Activated T-cell treated with anti-CD3 and anti-CD28 coated beads, Interleukin-2, amount 50 U/mL, for 24 hours (primary cell): ENCODE measurements around the gene IQSEC1.
"Not testable (repeated sequence)": the region's sequence is repeated elsewhere in the genome, so short reads cannot be mapped to it uniquely, and the experiment has no call there.

Source experiments
- DNase-seq: peaks from one replicate; pipeline ENCODE4 v3.0.0-alpha.2; 2020
- H3K27ac Mint-ChIP-seq: 2 replicates; pipeline ENCODE4 v1.8.0; 2020; ENCODE audit warnings: mild to moderate bottlenecking, mixed read lengths
- H3K27me3 Mint-ChIP-seq: 2 replicates; pipeline ENCODE4 v1.8.0; 2020; ENCODE audit warnings: mixed read lengths
- H3K36me3 Mint-ChIP-seq: 2 replicates; pipeline ENCODE4 v1.8.0; 2020; ENCODE audit warnings: low read depth, mixed read lengths
- H3K4me1 Mint-ChIP-seq: 2 replicates; pipeline ENCODE4 v1.8.0; 2020; ENCODE audit warnings: low read depth, mixed read lengths
- H3K4me3 Mint-ChIP-seq: 2 replicates; pipeline ENCODE4 v1.8.0; 2020; ENCODE audit warnings: mild to moderate bottlenecking, moderate library complexity, mixed read lengths
- H3K9me3 Mint-ChIP-seq: 2 replicates; pipeline ENCODE4 v1.8.0; 2020; ENCODE audit warnings: mixed read lengths

Gene IQSEC1

GRCh38 chr3:12884790-12885582 is 188.2 kb downstream of the IQSEC1 start:
- no peak for DNase-seq
- Mint-ChIP-seq H3K27ac (no peak overlapping the region), H3K27me3 (peaks cover 23% of the 10 kb centered on the region), H3K9me3 (no peaks in the 10 kb centered on the region), H3K36me3 (no peaks in the 10 kb centered on the region), H3K4me1 (peaks cover 10% of the 10 kb centered on the region), H3K4me3 (no peak overlapping the region)

GRCh38 chr3:12884186-12884680 is 189.0 kb downstream of the IQSEC1 start:
- Mint-ChIP-seq H3K36me3 (no peaks in the 10 kb centered on the region), H3K4me3 (no peak overlapping the region), H3K9me3 (no peaks in the 10 kb centered on the region), H3K27ac (no peak overlapping the region), H3K4me1 (peaks cover 10% of the 10 kb centered on the region), H3K27me3 (peaks cover 19% of the 10 kb centered on the region)
- DNase-seq: no peak

GRCh38 chr3:12882336-12883310 is 190.6 kb downstream of the IQSEC1 start:
- DNase-seq: no peak
- Mint-ChIP-seq H3K9me3 (no peaks in the 10 kb centered on the region), H3K27ac (no peak overlapping the region), H3K36me3 (no peaks in the 10 kb centered on the region), H3K4me1 (peaks cover 10% of the 10 kb centered on the region), H3K4me3 (no peak overlapping the region), H3K27me3 (peaks cover 11% of the 10 kb centered on the region)

- H3K9me3 Mint-ChIP-seq, H3K36me3 Mint-ChIP-seq, H3K27me3 Mint-ChIP-seq, DNase-seq, H3K27ac Mint-ChIP-seq, H3K4me3 Mint-ChIP-seq: not testable (repeated sequence)
- H3K4me1 Mint-ChIP-seq: peaks cover 10% of the 10 kb centered on the region
These were observed 191.4 kb downstream of the IQSEC1 start for GRCh38 chr3:12881858-12882257.

GRCh38 chr3:12879191-12879815 is 193.9 kb downstream of the IQSEC1 start:
- Mint-ChIP-seq H3K36me3 (no peaks in the 10 kb centered on the region), H3K27ac (no peak overlapping the region), H3K9me3 (no peaks in the 10 kb centered on the region), H3K4me1 (peaks cover 2% of the 10 kb centered on the region), H3K27me3 (peaks cover 8% of the 10 kb centered on the region), H3K4me3 (no peak overlapping the region)
- DNase-seq: no peak

- not testable (repeated sequence) for H3K27ac Mint-ChIP-seq, H3K9me3 Mint-ChIP-seq, DNase-seq, H3K36me3 Mint-ChIP-seq, H3K4me3 Mint-ChIP-seq, H3K4me1 Mint-ChIP-seq, H3K27me3 Mint-ChIP-seq
These were observed 194.5 kb downstream of the IQSEC1 start for GRCh38 chr3:12878758-12879157.

GRCh38 chr3:12878141-12878574 is 195.1 kb downstream of the IQSEC1 start:
- no peak for DNase-seq
- no peaks in the 10 kb centered on the region for H3K9me3 Mint-ChIP-seq
- peaks cover 2% of the 10 kb centered on the region for H3K4me1 Mint-ChIP-seq
- H3K36me3 Mint-ChIP-seq: no peaks in the 10 kb centered on the region
- H3K27me3 Mint-ChIP-seq: peaks cover 8% of the 10 kb centered on the region
- no peak overlapping the region for H3K4me3 Mint-ChIP-seq
- no peak overlapping the region for H3K27ac Mint-ChIP-seq

GRCh38 chr3:12877040-12877439 is 196.2 kb downstream of the IQSEC1 start:
- H3K4me3 Mint-ChIP-seq: no peak overlapping the region
- no peak for DNase-seq
- no peak overlapping the region for H3K27ac Mint-ChIP-seq
- no peaks in the 10 kb centered on the region for H3K36me3 Mint-ChIP-seq
- H3K4me1 Mint-ChIP-seq: peaks cover 2% of the 10 kb centered on the region
- peaks cover 8% of the 10 kb centered on the region for H3K27me3 Mint-ChIP-seq
- no peaks in the 10 kb centered on the region for H3K9me3 Mint-ChIP-seq

- peak; percentile 51 for DNase-seq
- Mint-ChIP-seq H3K27ac (no peak overlapping the region), H3K9me3 (no peaks in the 10 kb centered on the region), H3K4me3 (no peak overlapping the region), H3K36me3 (no peaks in the 10 kb centered on the region), H3K27me3 (peaks cover 8% of the 10 kb centered on the region), H3K4me1 (peaks cover 2% of the 10 kb centered on the region)
These were observed 197.1 kb downstream of the IQSEC1 start for GRCh38 chr3:12875857-12876836.

GRCh38 chr3:12871404-12871983 is 201.7 kb downstream of the IQSEC1 start:
- no peaks in the 10 kb centered on the region for H3K36me3 Mint-ChIP-seq
- H3K27me3 Mint-ChIP-seq: peaks cover 26% of the 10 kb centered on the region

GRCh38 chr3:12870942-12871341 is 202.3 kb downstream of the IQSEC1 start:
- no peaks in the 10 kb centered on the region for H3K36me3 Mint-ChIP-seq
- peaks cover 13% of the 10 kb centered on the region for H3K4me1 Mint-ChIP-seq
- no peak for DNase-seq
- H3K27ac Mint-ChIP-seq: no peak overlapping the region
- no peak overlapping the region for H3K4me3 Mint-ChIP-seq
- no peaks in the 10 kb centered on the region for H3K9me3 Mint-ChIP-seq
- peaks cover 26% of the 10 kb centered on the region for H3K27me3 Mint-ChIP-seq

More at GRCh38 chr3:12871404-12871983, 201.7 kb downstream of the IQSEC1 start:
- H3K4me3 Mint-ChIP-seq: no peak overlapping the region
- peaks cover 13% of the 10 kb centered on the region for H3K4me1 Mint-ChIP-seq
- no peak for DNase-seq
- H3K9me3 Mint-ChIP-seq: no peaks in the 10 kb centered on the region
- H3K27ac Mint-ChIP-seq: no peak overlapping the region

GRCh38 chr3:12869035-12869621 is 204.1 kb downstream of the IQSEC1 start:
- H3K36me3 Mint-ChIP-seq: no peaks in the 10 kb centered on the region
- H3K27ac Mint-ChIP-seq: no peak overlapping the region
- peaks cover 23% of the 10 kb centered on the region for H3K27me3 Mint-ChIP-seq
- H3K4me1 Mint-ChIP-seq: peaks cover 11% of the 10 kb centered on the region
- H3K4me3 Mint-ChIP-seq: no peak overlapping the region
- peaks cover 5% of the 10 kb centered on the region for H3K9me3 Mint-ChIP-seq
- peak; percentile 65 for DNase-seq
